HEK293 (cell line): ENCODE results near the gene CXCR4.

Source experiments
- CTCF ChIA-PET: fragments of 350-600 bp; formaldehyde crosslinking; extraction: SDS; loops from one replicate; lab custom pipeline; 2021; ENCODE audit warnings: antibody characterized with exemption; lab: Yijun Ruan, JAX
- POLR2A ChIA-PET: fragments of 300-600 bp; formaldehyde crosslinking; extraction: SDS; loops from one replicate; lab custom pipeline; 2020; ENCODE audit warnings: antibody characterized with exemption, inconsistent platforms; lab: Yijun Ruan, JAX
- H3K27ac ChIP-seq: fragments of 200-500 bp; sonication (Bioruptor generic); 2 replicates; pipeline ENCODE4 v1.5.1; 2014; ENCODE audit warnings: low read depth, low read length, control low read depth, inconsistent platforms; ENCODE audit errors: extremely low read depth
- H3K36me3 ChIP-seq, 2 experiments: fragments of 200-500 bp in 1 of 2; sonication (Bioruptor generic) in 1 of 2; 1 replicate in 1 of 2; 2 replicates in 1 of 2; pipeline ENCODE4 v1.5.1; 2014 to 2017; ENCODE audit warnings: inconsistent platforms in 2 of 2, low read length in 2 of 2; ENCODE audit not compliant: control insufficient read depth in 2 of 2, insufficient read depth in 1 of 2
- H3K4me1 ChIP-seq: fragments of 200-500 bp; sonication (Bioruptor generic); 2 replicates; pipeline ENCODE4 v1.5.1; 2014; ENCODE audit warnings: mild to moderate bottlenecking, low read length, inconsistent platforms; ENCODE audit not compliant: control insufficient read depth, insufficient read depth
- H3K4me3 ChIP-seq: 2 replicates; pipeline ENCODE4 v1.5.1; 2011; ENCODE audit warnings: low read depth, mild to moderate bottlenecking, control low read depth, low read length, moderate library complexity
- H3K9me3 ChIP-seq: fragments of 200-500 bp; sonication (Bioruptor generic); 2 replicates; pipeline ENCODE4 v1.5.1; 2014; ENCODE audit warnings: low read depth, low read length, inconsistent platforms; ENCODE audit not compliant: control insufficient read depth, insufficient read depth
- FEZF1 ChIP-seq: fragments of 450-650 bp; formaldehyde crosslinking; IDR thresholded peaks from 2 replicates; pipeline ENCODE4 v1.5.1; 2016; ENCODE audit warnings: missing biosample characterization, missing genetic modification characterization
- KLF10 ChIP-seq: fragments of 450-650 bp; IDR thresholded peaks from 2 replicates; pipeline ENCODE4 v1.5.1; 2018; ENCODE audit warnings: missing biosample characterization, mild to moderate bottlenecking, missing genetic modification characterization
- KLF16 ChIP-seq: fragments of 450-650 bp; formaldehyde crosslinking; IDR thresholded peaks from 2 replicates; pipeline ENCODE4 v1.5.1; 2017; ENCODE audit warnings: missing biosample characterization, missing genetic modification characterization
- PRDM1 ChIP-seq: fragments of 450-650 bp; formaldehyde crosslinking; IDR thresholded peaks from 2 replicates; pipeline ENCODE4; 2016; ENCODE audit warnings: missing biosample characterization, missing genetic modification characterization
- ZFHX2 ChIP-seq: fragments of 450-650 bp; formaldehyde crosslinking; conservative IDR thresholded peaks from 2 replicates; pipeline ENCODE4 v1.5.1; 2016; ENCODE audit warnings: missing biosample characterization, missing genetic modification characterization
- ZNF174 ChIP-seq: fragments of 450-650 bp; formaldehyde crosslinking; IDR thresholded peaks from 2 replicates; pipeline ENCODE4 v1.5.0; 2017; ENCODE audit warnings: missing biosample characterization, mild to moderate bottlenecking, missing genetic modification characterization
- ZNF423 ChIP-seq: fragments of 450-650 bp; formaldehyde crosslinking; IDR thresholded peaks from 2 replicates; pipeline ENCODE4 v1.5.1; 2016; ENCODE audit warnings: missing biosample characterization, missing genetic modification characterization
- ZNF529 ChIP-seq: fragments of 450-650 bp; formaldehyde crosslinking; IDR thresholded peaks from 2 replicates; pipeline ENCODE4 v1.5.1; 2017; ENCODE audit warnings: missing genetic modification characterization, missing biosample characterization; ENCODE audit not compliant: insufficient replicate concordance
- ZNF530 ChIP-seq: fragments of 450-650 bp; formaldehyde crosslinking; IDR thresholded peaks from 2 replicates; pipeline ENCODE4 v1.5.1; 2016; ENCODE audit warnings: low read depth, missing biosample characterization, missing genetic modification characterization
- ZNF549 ChIP-seq: fragments of 450-650 bp; IDR thresholded peaks from 2 replicates; pipeline ENCODE4 v1.5.1; 2018; ENCODE audit warnings: missing biosample characterization, missing genetic modification characterization, mild to moderate bottlenecking, inconsistent platforms, moderate library complexity
- ZNF660 ChIP-seq: fragments of 450-650 bp; IDR thresholded peaks from 2 replicates; pipeline ENCODE4 v1.5.1; 2018; ENCODE audit warnings: missing biosample characterization, mild to moderate bottlenecking, missing genetic modification characterization
- ZNF76 ChIP-seq: fragments of 450-650 bp; formaldehyde crosslinking; IDR thresholded peaks from 2 replicates; pipeline ENCODE4; 2016; ENCODE audit warnings: low read depth, missing biosample characterization, missing genetic modification characterization, borderline replicate concordance
- ZNF785 ChIP-seq: fragments of 450-650 bp; formaldehyde crosslinking; IDR thresholded peaks from 2 replicates; pipeline ENCODE4 v1.5.1; 2016; ENCODE audit warnings: missing biosample characterization, missing genetic modification characterization
- ZSCAN30 ChIP-seq: fragments of 450-650 bp; IDR thresholded peaks from 2 replicates; pipeline ENCODE4 v1.5.1; 2018; ENCODE audit warnings: missing biosample characterization, mild to moderate bottlenecking, missing genetic modification characterization, moderate library complexity
- TF ChIP-seq, protein P1 (sequence below): fragments of 450-650 bp; formaldehyde crosslinking; IDR thresholded peaks from 2 replicates; pipeline ENCODE4 v1.5.1; 2017; ENCODE audit warnings: missing biosample characterization, mild to moderate bottlenecking, missing genetic modification characterization, moderate library complexity
- TF ChIP-seq, protein P2 (sequence below): fragments of 450-650 bp; IDR thresholded peaks from 2 replicates; pipeline ENCODE4 v1.5.1; 2018; ENCODE audit warnings: missing biosample characterization, missing genetic modification characterization
- TF ChIP-seq, protein P3 (sequence below): fragments of 450-650 bp; formaldehyde crosslinking; IDR thresholded peaks from 2 replicates; pipeline ENCODE4 v1.5.1; 2016; ENCODE audit warnings: missing biosample characterization, missing genetic modification characterization
- TF ChIP-seq, protein P4 (sequence below): IDR thresholded peaks from 2 replicates; pipeline ENCODE4 v1.6.1; 2011; ENCODE audit warnings: mild to moderate bottlenecking, low read depth, low read length, borderline replicate concordance
- TF ChIP-seq, protein P5 (sequence below): fragments of 450-650 bp; formaldehyde crosslinking; IDR thresholded peaks from 2 replicates; pipeline ENCODE4 v1.5.1; 2016; ENCODE audit warnings: missing biosample characterization, missing genetic modification characterization
- TF ChIP-seq, protein P6 (sequence below): fragments of 450-650 bp; formaldehyde crosslinking; IDR thresholded peaks from 2 replicates; pipeline ENCODE4 v1.5.1; 2016; ENCODE audit warnings: missing biosample characterization, missing genetic modification characterization

Gene CXCR4

DNA sequence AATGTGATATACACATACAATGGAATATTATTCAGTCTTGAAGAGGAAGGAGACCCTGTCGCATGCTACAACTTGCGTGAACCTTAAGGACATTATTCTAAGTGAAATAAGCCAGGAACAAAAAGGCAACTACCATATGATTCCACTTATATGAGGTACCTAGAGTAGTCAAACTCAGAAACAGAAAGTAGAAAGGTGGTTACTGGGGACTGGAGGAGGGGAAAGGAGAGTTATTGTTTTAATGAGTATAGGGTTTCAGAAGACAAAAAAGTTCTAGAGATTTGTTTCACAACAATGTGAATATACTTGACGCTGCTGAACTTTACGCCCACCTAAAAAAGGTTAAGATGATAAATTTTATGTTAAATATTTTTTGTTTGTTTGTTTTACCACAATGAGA, 47.0 kb downstream of the CXCR4 start (continued):
- TF ChIP-seq ZNF76 (tag by site-specific recombination), result no peak
- TF ChIP-seq, protein P1, sequence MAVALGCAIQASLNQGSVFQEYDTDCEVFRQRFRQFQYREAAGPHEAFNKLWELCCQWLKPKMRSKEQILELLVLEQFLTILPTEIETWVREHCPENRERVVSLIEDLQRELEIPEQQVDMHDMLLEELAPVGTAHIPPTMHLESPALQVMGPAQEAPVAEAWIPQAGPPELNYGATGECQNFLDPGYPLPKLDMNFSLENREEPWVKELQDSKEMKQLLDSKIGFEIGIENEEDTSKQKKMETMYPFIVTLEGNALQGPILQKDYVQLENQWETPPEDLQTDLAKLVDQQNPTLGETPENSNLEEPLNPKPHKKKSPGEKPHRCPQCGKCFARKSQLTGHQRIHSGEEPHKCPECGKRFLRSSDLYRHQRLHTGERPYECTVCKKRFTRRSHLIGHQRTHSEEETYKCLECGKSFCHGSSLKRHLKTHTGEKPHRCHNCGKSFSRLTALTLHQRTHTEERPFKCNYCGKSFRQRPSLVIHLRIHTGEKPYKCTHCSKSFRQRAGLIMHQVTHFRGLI (tag by site-specific recombination), result no peak

DNA sequence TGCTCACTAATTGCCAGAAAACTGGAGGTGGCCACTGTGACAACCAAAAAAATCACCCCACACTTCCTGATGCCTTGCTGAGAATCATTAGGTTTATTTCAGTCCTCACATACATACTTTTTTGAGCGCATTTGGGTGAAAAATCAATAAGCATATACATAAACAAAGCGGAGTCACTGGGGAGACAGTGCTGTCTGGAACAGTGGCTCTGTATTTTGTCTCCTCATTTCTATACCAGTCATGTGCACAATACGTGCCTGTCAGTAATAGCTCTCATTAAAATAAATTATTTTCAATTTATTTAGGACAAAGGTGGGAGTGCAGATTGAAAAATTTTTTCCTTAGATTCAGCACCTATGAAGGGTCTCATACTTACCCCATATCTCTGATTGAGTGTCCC, 48.2 kb downstream of the CXCR4 start:
- POLR2A ChIA-PET, result no interaction called here
- H3K4me3 ChIP-seq, result no peak overlapping the region

More for the DNA sequence above, 48.2 kb downstream of the CXCR4 start:
- CTCF ChIA-PET, result interaction anchor here (0.6 kb wide), 1 partner anchor 1768 kb away, joined by 5 read pairs; no protein-coding TSS in a partner anchor
- TF ChIP-seq ZSCAN30 (no peak), ZNF530 (tag by site-specific recombination) (no peak), KLF16 (tag by site-specific recombination) (no peak), ZNF174 (tag by site-specific recombination) (no peak), FEZF1 (no peak), ZNF549 (tag by site-specific recombination) (no peak), ZNF785 (no peak), ZNF660 (tag by site-specific recombination) (no peak), KLF10 (tag by site-specific recombination) (no peak), ZNF529 (tag by site-specific recombination) (no peak), ZFHX2 (tag by site-specific recombination) (no peak), ZNF423 (tag by site-specific recombination) (no peak), PRDM1 (tag by site-specific recombination) (no peak)
- TF ChIP-seq, protein P2, sequence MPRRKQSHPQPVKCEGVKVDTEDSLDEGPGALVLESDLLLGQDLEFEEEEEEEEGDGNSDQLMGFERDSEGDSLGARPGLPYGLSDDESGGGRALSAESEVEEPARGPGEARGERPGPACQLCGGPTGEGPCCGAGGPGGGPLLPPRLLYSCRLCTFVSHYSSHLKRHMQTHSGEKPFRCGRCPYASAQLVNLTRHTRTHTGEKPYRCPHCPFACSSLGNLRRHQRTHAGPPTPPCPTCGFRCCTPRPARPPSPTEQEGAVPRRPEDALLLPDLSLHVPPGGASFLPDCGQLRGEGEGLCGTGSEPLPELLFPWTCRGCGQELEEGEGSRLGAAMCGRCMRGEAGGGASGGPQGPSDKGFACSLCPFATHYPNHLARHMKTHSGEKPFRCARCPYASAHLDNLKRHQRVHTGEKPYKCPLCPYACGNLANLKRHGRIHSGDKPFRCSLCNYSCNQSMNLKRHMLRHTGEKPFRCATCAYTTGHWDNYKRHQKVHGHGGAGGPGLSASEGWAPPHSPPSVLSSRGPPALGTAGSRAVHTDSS (tag by site-specific recombination), result no peak
- TF ChIP-seq, protein P3, sequence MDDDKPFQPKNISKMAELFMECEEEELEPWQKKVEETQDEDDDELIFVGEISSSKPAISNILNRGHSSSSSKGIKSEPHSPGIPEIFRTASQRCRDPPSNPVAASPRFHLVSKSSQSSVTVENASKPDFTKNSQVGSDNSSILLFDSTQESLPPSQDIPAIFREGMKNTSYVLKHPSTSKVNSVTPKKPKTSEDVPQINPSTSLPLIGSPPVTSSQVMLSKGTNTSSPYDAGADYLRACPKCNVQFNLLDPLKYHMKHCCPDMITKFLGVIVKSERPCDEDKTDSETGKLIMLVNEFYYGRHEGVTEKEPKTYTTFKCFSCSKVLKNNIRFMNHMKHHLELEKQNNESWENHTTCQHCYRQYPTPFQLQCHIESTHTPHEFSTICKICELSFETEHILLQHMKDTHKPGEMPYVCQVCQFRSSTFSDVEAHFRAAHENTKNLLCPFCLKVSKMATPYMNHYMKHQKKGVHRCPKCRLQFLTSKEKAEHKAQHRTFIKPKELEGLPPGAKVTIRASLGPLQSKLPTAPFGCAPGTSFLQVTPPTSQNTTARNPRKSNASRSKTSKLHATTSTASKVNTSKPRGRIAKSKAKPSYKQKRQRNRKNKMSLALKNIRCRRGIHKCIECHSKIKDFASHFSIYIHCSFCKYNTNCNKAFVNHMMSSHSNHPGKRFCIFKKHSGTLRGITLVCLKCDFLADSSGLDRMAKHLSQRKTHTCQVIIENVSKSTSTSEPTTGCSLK (tag by site-specific recombination), result no peak
- TF ChIP-seq, protein P4, sequence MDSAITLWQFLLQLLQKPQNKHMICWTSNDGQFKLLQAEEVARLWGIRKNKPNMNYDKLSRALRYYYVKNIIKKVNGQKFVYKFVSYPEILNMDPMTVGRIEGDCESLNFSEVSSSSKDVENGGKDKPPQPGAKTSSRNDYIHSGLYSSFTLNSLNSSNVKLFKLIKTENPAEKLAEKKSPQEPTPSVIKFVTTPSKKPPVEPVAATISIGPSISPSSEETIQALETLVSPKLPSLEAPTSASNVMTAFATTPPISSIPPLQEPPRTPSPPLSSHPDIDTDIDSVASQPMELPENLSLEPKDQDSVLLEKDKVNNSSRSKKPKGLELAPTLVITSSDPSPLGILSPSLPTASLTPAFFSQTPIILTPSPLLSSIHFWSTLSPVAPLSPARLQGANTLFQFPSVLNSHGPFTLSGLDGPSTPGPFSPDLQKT, result no peak
- TF ChIP-seq, protein P5, sequence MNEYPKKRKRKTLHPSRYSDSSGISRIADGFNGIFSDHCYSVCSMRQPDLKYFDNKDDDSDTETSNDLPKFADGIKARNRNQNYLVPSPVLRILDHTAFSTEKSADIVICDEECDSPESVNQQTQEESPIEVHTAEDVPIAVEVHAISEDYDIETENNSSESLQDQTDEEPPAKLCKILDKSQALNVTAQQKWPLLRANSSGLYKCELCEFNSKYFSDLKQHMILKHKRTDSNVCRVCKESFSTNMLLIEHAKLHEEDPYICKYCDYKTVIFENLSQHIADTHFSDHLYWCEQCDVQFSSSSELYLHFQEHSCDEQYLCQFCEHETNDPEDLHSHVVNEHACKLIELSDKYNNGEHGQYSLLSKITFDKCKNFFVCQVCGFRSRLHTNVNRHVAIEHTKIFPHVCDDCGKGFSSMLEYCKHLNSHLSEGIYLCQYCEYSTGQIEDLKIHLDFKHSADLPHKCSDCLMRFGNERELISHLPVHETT, result no peak
- TF ChIP-seq, protein P6, sequence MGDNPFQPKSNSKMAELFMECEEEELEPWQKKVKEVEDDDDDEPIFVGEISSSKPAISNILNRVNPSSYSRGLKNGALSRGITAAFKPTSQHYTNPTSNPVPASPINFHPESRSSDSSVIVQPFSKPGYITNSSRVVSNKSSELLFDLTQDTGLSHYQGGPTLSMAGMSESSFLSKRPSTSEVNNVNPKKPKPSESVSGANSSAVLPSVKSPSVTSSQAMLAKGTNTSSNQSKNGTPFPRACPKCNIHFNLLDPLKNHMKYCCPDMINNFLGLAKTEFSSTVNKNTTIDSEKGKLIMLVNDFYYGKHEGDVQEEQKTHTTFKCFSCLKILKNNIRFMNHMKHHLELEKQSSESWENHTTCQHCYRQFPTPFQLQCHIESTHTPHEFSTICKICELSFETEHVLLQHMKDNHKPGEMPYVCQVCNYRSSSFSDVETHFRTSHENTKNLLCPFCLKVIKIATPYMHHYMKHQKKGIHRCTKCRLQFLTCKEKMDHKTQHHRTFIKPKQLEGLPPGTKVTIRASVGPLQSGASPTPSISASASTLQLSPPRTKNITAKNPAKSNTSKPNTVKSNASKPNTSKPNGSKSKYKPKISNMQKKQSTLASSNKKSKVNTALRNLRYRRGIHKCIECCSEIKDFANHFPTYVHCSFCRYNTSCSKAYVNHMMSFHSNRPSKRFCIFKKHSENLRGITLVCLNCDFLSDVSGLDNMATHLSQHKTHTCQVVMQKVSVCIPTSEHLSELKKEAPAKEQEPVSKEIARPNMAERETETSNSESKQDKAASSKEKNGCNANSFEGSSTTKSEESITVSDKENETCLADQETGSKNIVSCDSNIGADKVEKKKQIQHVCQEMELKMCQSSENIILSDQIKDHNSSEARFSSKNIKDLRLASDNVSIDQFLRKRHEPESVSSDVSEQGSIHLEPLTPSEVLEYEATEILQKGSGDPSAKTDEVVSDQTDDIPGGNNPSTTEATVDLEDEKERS (tag by site-specific recombination), result no peak
- Histone ChIP-seq H3K27ac (no peak overlapping the region), H3K4me1 (no peaks in the 10 kb centered on the region), H3K9me3 (no peaks in the 10 kb centered on the region), H3K36me3 (no peaks in the 10 kb centered on the region)
